Mesenchymal stem cell (in vitro differentiated cells and primary cell): ENCODE results near the gene MIS18A.

ENCODE experiments used
- DNase-seq: peaks from one replicate; pipeline ENCODE4 v3.0.0-alpha.2; 2013
- H2AFZ ChIP-seq: one replicate; pipeline ENCODE4 v1.6.1; 2013; ENCODE audit warnings: low read depth, mild to moderate bottlenecking, control low read depth, inconsistent platforms, low read length, moderate library complexity
- H2AK5ac ChIP-seq: 2 replicates; pipeline ENCODE4 v1.6.1; 2013; ENCODE audit warnings: low read length, moderate library complexity, mild to moderate bottlenecking, inconsistent platforms; ENCODE audit not compliant: severe bottlenecking
- H2BK120ac ChIP-seq: one replicate; pipeline ENCODE4 v1.6.1; 2013; ENCODE audit warnings: low read depth, mild to moderate bottlenecking, inconsistent platforms, low read length, moderate library complexity
- H2BK12ac ChIP-seq, 2 experiments: one replicate each; pipeline ENCODE4 v1.6.1; 2013; ENCODE audit warnings: inconsistent platforms in 2 of 2, low read length in 2 of 2, mild to moderate bottlenecking in 2 of 2, moderate library complexity in 2 of 2, control low read depth in 1 of 2
- H2BK15ac ChIP-seq: one replicate; pipeline ENCODE4 v1.6.1; 2013; ENCODE audit warnings: mild to moderate bottlenecking, low read depth, inconsistent platforms; ENCODE audit not compliant: poor library complexity, severe bottlenecking
- H2BK5ac ChIP-seq: 2 replicates; pipeline ENCODE4 v1.6.1; 2013; ENCODE audit warnings: low read depth, mild to moderate bottlenecking, low read length, control low read depth, inconsistent platforms; ENCODE audit not compliant: poor library complexity, severe bottlenecking
- H3K14ac ChIP-seq, 2 experiments: one replicate each; pipeline ENCODE4 v1.6.1; 2013; ENCODE audit warnings: inconsistent platforms in 2 of 2, low read length in 2 of 2, control low read depth in 1 of 2, mild to moderate bottlenecking in 1 of 2, moderate library complexity in 1 of 2
- H3K18ac ChIP-seq, 2 experiments: one replicate each; pipeline ENCODE4 v1.6.1; 2013; ENCODE audit warnings: inconsistent platforms in 2 of 2, low read length in 2 of 2, control low read depth in 1 of 2, low read depth in 1 of 2, mild to moderate bottlenecking in 1 of 2
- H3K23ac ChIP-seq, 2 experiments: one replicate each; pipeline ENCODE4 v1.6.1; 2013; ENCODE audit warnings: inconsistent platforms in 2 of 2, low read length in 2 of 2, mild to moderate bottlenecking in 2 of 2, moderate library complexity in 2 of 2, control low read depth in 1 of 2
- H3K27ac ChIP-seq: 2 replicates; pipeline ENCODE4 v1.5.1; 2013; ENCODE audit warnings: mild to moderate bottlenecking, moderate library complexity, low read length, control low read depth, inconsistent platforms; ENCODE audit not compliant: poor library complexity, severe bottlenecking
- H3K27me3 ChIP-seq, 2 experiments: 2 replicates each; pipeline versions ENCODE4 v1.6.1 to v1.7.0; 2013; ENCODE audit warnings: low read length in 2 of 2, mild to moderate bottlenecking in 2 of 2, moderate library complexity in 2 of 2, control low read depth in 1 of 2, inconsistent platforms in 1 of 2; ENCODE audit not compliant: control insufficient read depth in 1 of 2, insufficient read depth in 1 of 2
- H3K36me3 ChIP-seq, 2 experiments: 2 replicates each; pipeline versions ENCODE4 v1.6.1 to v1.7.0; 2013; ENCODE audit warnings: low read length in 2 of 2, control low read depth in 1 of 2, inconsistent platforms in 1 of 2, low read depth in 1 of 2, mild to moderate bottlenecking in 1 of 2; ENCODE audit not compliant: insufficient read depth in 2 of 2, control insufficient read depth in 1 of 2
- H3K4ac ChIP-seq, 2 experiments: one replicate each; pipeline ENCODE4 v1.6.1; 2013; ENCODE audit warnings: inconsistent platforms in 2 of 2, low read length in 2 of 2, mild to moderate bottlenecking in 2 of 2, moderate library complexity in 2 of 2, control low read depth in 1 of 2, low read depth in 1 of 2
- H3K4me1 ChIP-seq: 2 replicates; pipeline ENCODE4 v1.6.1; 2013; ENCODE audit warnings: low read depth, low read length, control low read depth; ENCODE audit not compliant: control insufficient read depth, insufficient read depth
- H3K4me2 ChIP-seq: 2 replicates; pipeline ENCODE4 v1.6.1; 2013; ENCODE audit warnings: low read length, mild to moderate bottlenecking, inconsistent platforms; ENCODE audit not compliant: poor library complexity, severe bottlenecking
- H3K4me3 ChIP-seq, 2 experiments: 2 replicates each; pipeline versions ENCODE4 v1.5.1 to v1.7.0; 2013; ENCODE audit warnings: low read length in 2 of 2, mild to moderate bottlenecking in 2 of 2, control low read depth in 1 of 2, low read depth in 1 of 2; ENCODE audit not compliant: insufficient read depth in 1 of 2
- H3K79me1 ChIP-seq: replicated peaks from 2 replicates; pipeline ENCODE4 v1.6.1; 2013; ENCODE audit warnings: mild to moderate bottlenecking, control low read depth, low read length, inconsistent platforms; ENCODE audit not compliant: poor library complexity, severe bottlenecking
- H3K9ac ChIP-seq: 2 replicates; pipeline ENCODE4 v1.7.0; 2013; ENCODE audit warnings: mild to moderate bottlenecking, low read length, moderate library complexity
- H3K9me3 ChIP-seq: 2 replicates; pipeline ENCODE4 v1.7.0; 2013; ENCODE audit warnings: mild to moderate bottlenecking, low read length; ENCODE audit not compliant: control insufficient read depth
- H4K8ac ChIP-seq: one replicate; pipeline ENCODE4 v1.6.1; 2013; ENCODE audit warnings: inconsistent platforms, mild to moderate bottlenecking, low read length, moderate library complexity
- H4K91ac ChIP-seq: one replicate; pipeline ENCODE4 v1.6.1; 2013; ENCODE audit warnings: mild to moderate bottlenecking, low read length, inconsistent platforms
- WGBS: methylation state at CpG from one replicate; pipeline ENCODE4 v1.1.7; 2013; ENCODE audit warnings: mixed read lengths; 5-methylcytosine and 5-hydroxymethylcytosine counted together

The MIS18A gene

GRCh38 chr21:32301596-32301995 lies 22.7 kb upstream of the MIS18A start:
- H3K4me3 ChIP-seq = no peak overlapping the region

GRCh38 chr21:32300117-32300681 lies 21.4 kb upstream of the MIS18A start:
- WGBS = 95% methylated on average over 41 of the region's 41 CpGs
- peaks cover 9 to 42% of the 10 kb centered on the region in 2 experiments for H3K36me3 ChIP-seq
- no peak overlapping the region for H3K4ac ChIP-seq
- H2BK15ac ChIP-seq = no peak overlapping the region
- no peaks in the 10 kb centered on the region for H3K27me3 ChIP-seq
- H3K9ac ChIP-seq = no peak overlapping the region
- H3K4me2 ChIP-seq = no peak overlapping the region
- H3K4me3 ChIP-seq = no peak overlapping the region
- H4K91ac ChIP-seq = no peak overlapping the region
- no peak overlapping the region for H2AFZ ChIP-seq
- no peak overlapping the region for H3K27ac ChIP-seq
- no peaks in the 10 kb centered on the region for H3K9me3 ChIP-seq
- H2AK5ac ChIP-seq = no peak overlapping the region
- H3K14ac ChIP-seq = peak overlapping the region in 1 of 2 experiments; percentile 23
- no peak overlapping the region for H2BK12ac ChIP-seq
- H3K18ac ChIP-seq = no peak overlapping the region
- H3K79me1 ChIP-seq = peaks cover 9% of the 10 kb centered on the region
- H4K8ac ChIP-seq = no peak overlapping the region
- H2BK5ac ChIP-seq = no peak overlapping the region
- H3K4me1 ChIP-seq = no peaks in the 10 kb centered on the region
- no peak overlapping the region for H2BK120ac ChIP-seq
- H3K23ac ChIP-seq = no peak overlapping the region
- DNase-seq = no peak

More at GRCh38 chr21:32301596-32301995, 22.7 kb upstream of the MIS18A start:
- no peak overlapping the region for H3K4me2 ChIP-seq
- H2BK120ac ChIP-seq = no peak overlapping the region
- H3K79me1 ChIP-seq = peaks cover 13% of the 10 kb centered on the region
- DNase-seq = no peak
- H3K27me3 ChIP-seq = no peaks in the 10 kb centered on the region
- H3K18ac ChIP-seq = no peak overlapping the region
- no peak overlapping the region for H2BK5ac ChIP-seq
- peaks cover 4% of the 10 kb centered on the region for H3K4me1 ChIP-seq
- no peaks in the 10 kb centered on the region for H3K9me3 ChIP-seq
- H2BK15ac ChIP-seq = no peak overlapping the region
- no peak overlapping the region for H3K9ac ChIP-seq
- H2AK5ac ChIP-seq = no peak overlapping the region
- H3K27ac ChIP-seq = no peak overlapping the region
- no peak overlapping the region for H2BK12ac ChIP-seq
- H4K8ac ChIP-seq = no peak overlapping the region
- no peak overlapping the region for H4K91ac ChIP-seq
- H3K14ac ChIP-seq = no peak overlapping the region
- H3K36me3 ChIP-seq = peaks cover 15 to 51% of the 10 kb centered on the region in 2 experiments
- no peak overlapping the region for H3K4ac ChIP-seq
- no peak overlapping the region for H2AFZ ChIP-seq
- H3K23ac ChIP-seq = no peak overlapping the region
- 100% methylated on average over 1 of the region's 2 CpGs for WGBS

- WGBS = 95% methylated on average over 6 of the region's 6 CpGs
- DNase-seq = no peak
Measured at GRCh38 chr21:32299695-32300094, 20.8 kb upstream of the MIS18A start.

GRCh38 chr21:32298658-32299081 lies 19.8 kb upstream of the MIS18A start, which contains the start of gene MRAP:
TSS of gene MRAP (plus strand) at chr21:32298855. CDS start at chr21:32298972, 117 bp downstream.
- DNase-seq = no peak
- Histone ChIP-seq H3K4me2 (no peak within 1 kb of the TSS), H2BK15ac (no peak within 1 kb of the TSS), H3K4me1 (no peaks in the 10 kb centered on the region), H4K91ac (no peak within 1 kb of the TSS), H3K79me1 (peaks cover 8% of the 10 kb centered on the region), H2BK12ac (no peak within 1 kb of the TSS), H4K8ac (no peak within 1 kb of the TSS), H3K9ac (peak within 1 kb of the TSS; percentile 29), H2AFZ (no peak within 1 kb of the TSS), H2BK5ac (no peak within 1 kb of the TSS), H2AK5ac (no peak within 1 kb of the TSS), H2BK120ac (no peak within 1 kb of the TSS), H3K27me3 (no peaks in the 10 kb centered on the region), H3K18ac (no peak within 1 kb of the TSS), H3K9me3 (no peaks in the 10 kb centered on the region), H3K4ac (no peak within 1 kb of the TSS), H3K4me3 (peak within 1 kb of the TSS in 1 of 2 experiments; percentile 59), H3K36me3 (peaks cover 9 to 39% of the 10 kb centered on the region in 2 experiments), H3K14ac (no peak within 1 kb of the TSS), H3K23ac (no peak within 1 kb of the TSS), H3K27ac (no peak within 1 kb of the TSS)
- 88% methylated on average over 14 of the region's 14 CpGs for WGBS

More at GRCh38 chr21:32299695-32300094, 20.8 kb upstream of the MIS18A start:
- no peak overlapping the region for H3K9ac ChIP-seq
- H3K4ac ChIP-seq = no peak overlapping the region
- no peak overlapping the region for H2BK120ac ChIP-seq
- peaks cover 9 to 39% of the 10 kb centered on the region in 2 experiments for H3K36me3 ChIP-seq
- H3K4me2 ChIP-seq = no peak overlapping the region
- H3K4me3 ChIP-seq = no peak overlapping the region
- no peaks in the 10 kb centered on the region for H3K27me3 ChIP-seq
- H4K8ac ChIP-seq = no peak overlapping the region
- no peak overlapping the region for H2AFZ ChIP-seq
- H3K79me1 ChIP-seq = peaks cover 9% of the 10 kb centered on the region
- no peak overlapping the region for H3K23ac ChIP-seq
- no peak overlapping the region for H4K91ac ChIP-seq
- H3K9me3 ChIP-seq = no peaks in the 10 kb centered on the region
- no peak overlapping the region for H3K27ac ChIP-seq
- no peak overlapping the region for H3K18ac ChIP-seq
- H2BK12ac ChIP-seq = no peak overlapping the region
- H2BK5ac ChIP-seq = no peak overlapping the region
- no peaks in the 10 kb centered on the region for H3K4me1 ChIP-seq
- no peak overlapping the region for H3K14ac ChIP-seq
- no peak overlapping the region for H2AK5ac ChIP-seq
- no peak overlapping the region for H2BK15ac ChIP-seq
